OCI-LY7 (cell line): ENCODE results near the gene KCNQ1OT1. TPM values are rescaled to one million over a fixed set of nuclear protein-coding genes. Genes with fewer than 3 reads are reported as not detected.

Source experiments
- BruUV-seq: library from RNA; stranded (reverse); fragments of 400-500 nt; replicated peaks from 2 replicates; lab custom pipeline; 2021; lab: Mats Ljungman, UMichigan
- CTCF ChIA-PET: fragments of 300-600 bp; sonication (Branson Sonifier 250); formaldehyde crosslinking; loops from one replicate; lab custom pipeline; 2022; ENCODE audit warnings: antibody characterized with exemption; ENCODE audit not compliant: unreplicated experiment; lab: Charles Lee
- POLR2A ChIA-PET: fragments of 300-600 bp; sonication (Branson Sonifier 250); formaldehyde crosslinking; loops from one replicate; lab custom pipeline; 2022; ENCODE audit warnings: antibody characterized with exemption; lab: Charles Lee
- DNase-seq: peaks from one replicate; pipeline ENCODE4 v3.0.0-alpha.2; 2015; ENCODE audit warnings: low spot score
- H2AFZ ChIP-seq: fragments of 200-600 bp; sonication (generic), shearing (Covaris generic); 2 replicates; pipeline ENCODE4 v1.6.1; 2014; ENCODE audit warnings: mild to moderate bottlenecking, antibody characterized with exemption, low read length, moderate library complexity
- H3K27ac ChIP-seq: fragments of 200-600 bp; sonication (generic); 2 replicates; pipeline ENCODE4 v1.5.1; 2014; ENCODE audit warnings: mixed run types, low read depth, mild to moderate bottlenecking, moderate library complexity, low read length, inconsistent platforms; ENCODE audit not compliant: poor library complexity, severe bottlenecking
- H3K36me3 ChIP-seq: fragments of 200-600 bp; sonication (generic); 2 replicates; pipeline ENCODE4 v1.6.1; 2014; ENCODE audit warnings: mild to moderate bottlenecking, antibody characterized with exemption, low read length, moderate library complexity, mixed read lengths; ENCODE audit not compliant: insufficient read depth
- H3K4me1 ChIP-seq: fragments of 200-600 bp; sonication (generic); 2 replicates; pipeline ENCODE4 v1.5.1; 2014; ENCODE audit warnings: mild to moderate bottlenecking, low read length; ENCODE audit not compliant: insufficient read depth, poor library complexity, severe bottlenecking
- H3K4me2 ChIP-seq: fragments of 200-600 bp; sonication (generic); 2 replicates; pipeline ENCODE4 v1.6.1; 2014; ENCODE audit warnings: mild to moderate bottlenecking, low read length
- H3K4me3 ChIP-seq: fragments of 200-600 bp; sonication (generic); 2 replicates; pipeline ENCODE4 v1.5.1; 2014; ENCODE audit warnings: mild to moderate bottlenecking, low read depth, low read length; ENCODE audit not compliant: poor library complexity, severe bottlenecking
- H3K79me2 ChIP-seq: fragments of 200-600 bp; sonication (generic); 2 replicates; pipeline ENCODE4 v1.6.1; 2016; ENCODE audit warnings: low read depth, mild to moderate bottlenecking, low read length, moderate library complexity, mixed read lengths; ENCODE audit not compliant: insufficient read depth
- H3K9me2 ChIP-seq: fragments of 200-600 bp; sonication (generic); 2 replicates; pipeline ENCODE4 v1.6.1; 2016; ENCODE audit warnings: mild to moderate bottlenecking, low read length, mixed read lengths; ENCODE audit not compliant: insufficient read depth
- H3K9me3 ChIP-seq: fragments of 200-600 bp; sonication (generic); 2 replicates; pipeline ENCODE4 v1.6.1; 2014; ENCODE audit warnings: mild to moderate bottlenecking, mixed run types, low read length, mixed read lengths
- H4K20me1 ChIP-seq: fragments of 200-600 bp; sonication (generic); 2 replicates; pipeline ENCODE4 v1.6.1; 2014; ENCODE audit warnings: mild to moderate bottlenecking, antibody characterized with exemption, low read length, moderate library complexity, mixed read lengths; ENCODE audit not compliant: insufficient read depth
- EZH2phosphoT487 ChIP-seq: fragments of 200-600 bp; sonication (generic); IDR thresholded peaks from 2 replicates; pipeline ENCODE4 v1.6.1; 2018; ENCODE audit warnings: low read depth, borderline replicate concordance, mild to moderate bottlenecking, mixed run types, antibody characterized with exemption, low read length, moderate library complexity, mixed read lengths
- intact Hi-C: fragments of 100-400 bp; cut with micrococcal nuclease; formaldehyde crosslinking; loops from one replicate; pipeline ENCODE4 v1.10.0; 2022; ENCODE audit not compliant: unreplicated experiment
- total RNA-seq, 2 experiments: library from RNA; depleted of rRNA in 1 of 2; stranded (reverse); fragments of >200 nt in 1 of 2; shearing (Covaris generic) in 1 of 2; gene quantifications; 2 replicates each; pipeline ENCODE4 v1.2.3, GENCODE V29; 2014 to 2022
- TF ChIP-seq, protein P1 (sequence below): fragments of 200-600 bp; sonication (generic); conservative IDR thresholded peaks from 2 replicates; pipeline ENCODE4 v1.5.1; 2014; ENCODE audit warnings: mild to moderate bottlenecking, antibody characterized with exemption, low read length, moderate library complexity, mixed read lengths

KCNQ1OT1 gene
- total RNA-seq, 2 experiments from 2014 or later = 2.9 to 3.4 TPM

DNA sequence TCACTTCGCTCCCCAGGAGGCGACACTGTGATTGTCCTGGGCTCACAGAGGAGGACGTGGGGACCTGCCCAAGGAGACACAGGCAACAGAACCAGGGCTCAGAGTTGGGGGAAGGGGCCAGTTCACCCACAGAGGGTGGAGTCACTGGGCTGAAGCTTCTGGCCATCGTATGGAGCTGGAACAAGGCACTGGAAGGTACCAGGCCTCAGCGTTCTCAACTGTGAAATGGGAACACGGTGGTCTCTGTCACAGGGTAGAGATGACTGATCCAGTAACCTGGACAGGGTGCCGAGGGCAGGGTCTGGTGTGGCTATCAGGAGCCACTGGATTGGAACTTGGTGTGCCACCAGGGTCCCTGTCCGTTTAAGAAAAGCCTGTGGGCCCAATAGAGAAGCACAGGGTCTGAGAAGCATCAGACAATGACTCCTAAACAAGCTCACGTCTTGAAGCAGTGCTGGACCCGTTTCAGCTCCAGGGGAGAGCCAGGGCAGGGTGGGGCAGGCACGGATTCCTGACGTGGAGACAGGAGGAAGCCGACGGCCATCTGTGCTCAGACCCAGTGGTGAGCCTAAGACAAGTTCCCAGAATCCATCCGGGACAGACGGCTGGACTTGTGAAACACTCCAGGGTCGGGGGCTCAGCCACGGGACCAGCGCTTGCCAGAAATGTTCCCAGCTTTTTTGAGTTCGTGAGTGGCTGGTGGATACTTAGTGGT is 25.0 kb upstream of the KCNQ1OT1 start:
- no peak overlapping the region for H3K4me3 ChIP-seq
- no peaks in the 10 kb centered on the region; the same call in 1 of the 2 replicates for H4K20me1 ChIP-seq
- H3K9me3 ChIP-seq = no peaks in the 10 kb centered on the region
- no peak overlapping the region for H3K27ac ChIP-seq
- DNase-seq = no peak
- no peaks in the 10 kb centered on the region for H3K9me2 ChIP-seq
- no peaks in the 10 kb centered on the region for H3K79me2 ChIP-seq
- no peaks in the 10 kb centered on the region for H3K4me1 ChIP-seq
- TF ChIP-seq EZH2phosphoT487 = no peak
- TF ChIP-seq, protein P1, sequence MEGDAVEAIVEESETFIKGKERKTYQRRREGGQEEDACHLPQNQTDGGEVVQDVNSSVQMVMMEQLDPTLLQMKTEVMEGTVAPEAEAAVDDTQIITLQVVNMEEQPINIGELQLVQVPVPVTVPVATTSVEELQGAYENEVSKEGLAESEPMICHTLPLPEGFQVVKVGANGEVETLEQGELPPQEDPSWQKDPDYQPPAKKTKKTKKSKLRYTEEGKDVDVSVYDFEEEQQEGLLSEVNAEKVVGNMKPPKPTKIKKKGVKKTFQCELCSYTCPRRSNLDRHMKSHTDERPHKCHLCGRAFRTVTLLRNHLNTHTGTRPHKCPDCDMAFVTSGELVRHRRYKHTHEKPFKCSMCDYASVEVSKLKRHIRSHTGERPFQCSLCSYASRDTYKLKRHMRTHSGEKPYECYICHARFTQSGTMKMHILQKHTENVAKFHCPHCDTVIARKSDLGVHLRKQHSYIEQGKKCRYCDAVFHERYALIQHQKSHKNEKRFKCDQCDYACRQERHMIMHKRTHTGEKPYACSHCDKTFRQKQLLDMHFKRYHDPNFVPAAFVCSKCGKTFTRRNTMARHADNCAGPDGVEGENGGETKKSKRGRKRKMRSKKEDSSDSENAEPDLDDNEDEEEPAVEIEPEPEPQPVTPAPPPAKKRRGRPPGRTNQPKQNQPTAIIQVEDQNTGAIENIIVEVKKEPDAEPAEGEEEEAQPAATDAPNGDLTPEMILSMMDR = no peak
- ChIA-PET CTCF (no interaction called here), POLR2A (no interaction called here)
- no peaks in the 10 kb centered on the region for H3K36me3 ChIP-seq
- intact Hi-C loops = no loop called here
- no peak overlapping the region for H2AFZ ChIP-seq
- no peak overlapping the region for H3K4me2 ChIP-seq
- BruUV-seq = no TSS peak

DNA sequence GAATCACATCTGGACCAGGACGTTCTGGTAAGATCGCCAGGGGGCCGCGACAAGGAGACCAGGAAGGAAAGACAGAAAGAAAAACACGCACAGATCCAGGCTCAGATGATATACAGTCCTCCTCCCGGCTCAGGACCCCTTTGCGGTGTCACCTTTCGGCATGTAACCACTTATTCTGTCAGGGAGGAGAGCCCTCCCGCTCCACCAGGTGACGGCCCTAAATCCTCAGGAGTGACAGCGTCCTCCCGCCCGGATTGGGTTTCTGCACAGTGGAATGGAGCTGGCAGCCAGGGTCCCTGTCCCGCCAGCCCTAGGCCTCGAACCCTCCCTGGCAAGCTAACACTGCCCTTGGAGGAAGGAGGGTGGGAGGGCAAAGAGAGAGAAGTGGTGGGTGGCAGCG is 24.3 kb upstream of the KCNQ1OT1 start:
- no TSS peak for BruUV-seq
- Histone ChIP-seq H3K4me1 (no peaks in the 10 kb centered on the region), H3K4me2 (no peak overlapping the region), H3K79me2 (no peaks in the 10 kb centered on the region), H3K9me2 (no peaks in the 10 kb centered on the region), H3K4me3 (no peak overlapping the region), H3K36me3 (no peaks in the 10 kb centered on the region), H2AFZ (no peak overlapping the region), H3K9me3 (no peaks in the 10 kb centered on the region), H4K20me1 (no peaks in the 10 kb centered on the region; the same call in 1 of the 2 replicates), H3K27ac (no peak overlapping the region)
- POLR2A ChIA-PET = no interaction called here
- CTCF ChIA-PET = no interaction called here
- intact Hi-C loops = no loop called here
- TF ChIP-seq, protein P1 = no peak
- TF ChIP-seq EZH2phosphoT487 = no peak
- DNase-seq = no peak

DNA sequence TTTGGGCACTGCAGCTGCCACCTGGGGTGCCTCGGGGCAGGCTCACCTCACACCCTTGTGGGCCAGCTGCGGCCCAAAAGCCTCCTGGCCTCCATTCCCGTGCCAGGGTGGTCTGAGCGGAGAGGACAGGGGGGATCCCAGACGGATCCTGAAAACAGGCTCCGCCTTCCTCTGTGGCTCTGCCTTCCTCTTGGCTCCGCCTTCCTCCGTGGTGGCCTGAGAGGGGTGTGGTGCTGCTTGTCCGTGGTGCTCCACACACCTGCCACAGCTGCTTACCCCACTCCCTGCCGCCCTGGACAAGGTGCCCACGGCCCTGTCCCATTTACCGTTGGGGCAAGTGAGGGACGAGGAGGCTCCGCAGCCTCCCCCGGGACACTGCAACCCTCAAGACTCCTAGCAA is 23.2 kb upstream of the KCNQ1OT1 start:
- CTCF ChIA-PET = no interaction called here
- no peak for TF ChIP-seq EZH2phosphoT487
- TF ChIP-seq, protein P1 = no peak
- Histone ChIP-seq H3K36me3 (no peaks in the 10 kb centered on the region), H3K4me1 (no peaks in the 10 kb centered on the region), H3K9me2 (no peaks in the 10 kb centered on the region), H3K79me2 (no peaks in the 10 kb centered on the region), H2AFZ (no peak overlapping the region), H3K9me3 (no peaks in the 10 kb centered on the region), H4K20me1 (no peaks in the 10 kb centered on the region; the same call in 1 of the 2 replicates), H3K4me3 (no peak overlapping the region), H3K27ac (no peak overlapping the region), H3K4me2 (no peak overlapping the region)
- POLR2A ChIA-PET = no interaction called here
- DNase-seq = no peak
- no TSS peak for BruUV-seq
- intact Hi-C loops = no loop called here
